Pulmonary artery endothelial cell (primary cell): ENCODE results near the gene ACP5. TPM values are rescaled to one million over a fixed set of nuclear protein-coding genes. Genes with fewer than 3 reads are reported as not detected.
A peak's percentile ranks its signal among the peaks of the same experiment; 100 is the strongest.
"Not testable (repeated sequence)": the region's sequence is repeated elsewhere in the genome, so short reads cannot be mapped to it uniquely, and the experiment has no call there.

Experiments
- DNase-seq: peaks from one replicate; pipeline ENCODE4 v3.0.0-alpha.2; 2011; ENCODE audit warnings: low read depth, low spot score
- total RNA-seq: library from RNA; depleted of rRNA; stranded (reverse); fragments of >200 nt; gene quantifications from 2 replicates; pipeline ENCODE4 v1.2.3, GENCODE V29; 2014

ACP5 gene
- 1.2 TPM in 1 of 2 replicates, not detected in the other for total RNA-seq

GRCh38 chr19:11577451-11578257 lies at the start of gene ACP5:
ACP5 (minus strand) TSS chr19:11577645; CDS start chr19:11577317, 328 bp downstream.
- no peak for DNase-seq

GRCh38 chr19:11626252-11626651 lies 48.8 kb upstream of the ACP5 start:
- no peak for DNase-seq

GRCh38 chr19:11624069-11624463 lies 46.6 kb upstream of the ACP5 start:
- DNase-seq: no peak

GRCh38 chr19:11622401-11622800 lies 45.0 kb upstream of the ACP5 start:
- DNase-seq: not testable (repeated sequence)

- DNase-seq: no peak
Measured at GRCh38 chr19:11620553-11620952, 43.1 kb upstream of the ACP5 start.

- DNase-seq: no peak
Measured at GRCh38 chr19:11617180-11618062, 40.0 kb upstream of the ACP5 start.

DNA sequence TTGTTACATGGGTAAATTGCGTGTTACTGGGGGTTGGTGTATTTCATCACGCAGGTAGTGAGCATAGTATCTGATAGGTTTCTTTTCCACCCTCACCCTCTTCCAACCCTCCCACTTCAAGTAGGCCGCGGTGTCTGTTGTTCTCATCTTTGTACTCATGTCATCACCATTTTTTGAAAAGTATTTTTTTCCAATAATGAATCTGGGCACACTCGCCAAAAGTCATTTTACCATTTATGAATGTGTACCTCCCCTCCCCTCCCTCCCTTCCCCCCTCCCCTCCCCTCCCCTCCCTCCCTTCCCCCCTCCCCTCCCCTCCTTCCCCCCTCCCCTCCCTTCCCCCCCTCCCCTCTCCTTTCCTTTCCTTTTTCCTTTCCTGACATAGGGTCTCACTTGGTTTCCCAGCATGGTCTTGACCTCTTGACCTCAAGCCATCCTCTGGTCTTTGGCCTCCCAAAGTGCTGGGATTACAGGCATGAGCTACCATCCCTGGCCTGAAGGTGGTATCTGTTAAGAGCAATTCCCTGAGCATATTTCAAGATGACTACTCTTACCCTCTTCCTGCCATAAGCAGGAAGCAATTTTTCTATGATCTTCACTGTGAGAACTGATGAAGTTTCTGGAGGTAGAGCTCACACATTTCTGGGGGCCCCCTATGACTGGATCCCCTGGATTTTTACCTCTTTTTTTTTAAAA lies 35.5 kb upstream of the ACP5 start:
- no peak for DNase-seq

DNA sequence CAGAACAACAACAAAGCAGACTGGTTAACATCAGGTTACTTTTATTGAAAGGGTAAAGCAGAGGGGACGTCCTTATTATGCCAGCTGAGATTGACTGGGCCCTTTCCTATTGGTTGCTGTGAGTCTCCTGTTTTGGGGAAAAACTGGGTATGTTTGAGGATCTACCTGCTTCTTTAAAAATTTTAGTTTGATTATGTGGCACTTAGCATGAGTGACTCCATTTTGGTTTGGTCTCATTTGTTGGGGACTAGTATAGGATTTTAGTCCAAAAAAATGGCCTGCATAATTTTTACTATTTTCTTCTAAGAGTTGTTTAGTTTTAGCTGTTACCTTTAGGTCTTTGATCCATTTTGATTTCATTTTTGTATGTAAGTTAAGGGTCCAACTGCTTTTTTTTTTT lies 34.3 kb upstream of the ACP5 start:
- no peak for DNase-seq

- DNase-seq: no peak
Measured at GRCh38 chr19:11606484-11606883, 29.0 kb upstream of the ACP5 start.

DNA sequence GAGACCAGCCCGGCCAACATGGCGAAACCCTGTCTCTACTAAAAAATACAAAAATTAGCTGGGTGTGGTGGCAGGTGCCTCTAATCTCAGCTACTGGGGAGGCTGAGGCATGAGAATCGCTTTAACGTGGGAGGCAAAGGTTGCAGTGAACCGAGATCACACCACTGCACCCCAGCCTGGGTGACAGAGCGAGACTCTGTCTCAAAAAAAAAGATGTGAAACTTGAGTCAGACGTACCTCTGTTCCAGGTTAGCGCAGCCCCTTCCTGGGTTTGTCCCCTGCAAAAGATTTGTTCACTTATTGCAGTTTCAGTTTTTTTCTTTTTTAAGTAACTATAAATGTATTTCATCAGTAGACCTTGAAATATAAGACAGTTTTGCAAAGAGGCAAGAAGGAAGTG lies 22.3 kb upstream of the ACP5 start:
- DNase-seq: not testable (repeated sequence)

GRCh38 chr19:11598746-11599145 lies 21.3 kb upstream of the ACP5 start:
- DNase-seq: no peak

- DNase-seq: no peak
Measured at GRCh38 chr19:11598103-11598483, 20.6 kb upstream of the ACP5 start.

DNA sequence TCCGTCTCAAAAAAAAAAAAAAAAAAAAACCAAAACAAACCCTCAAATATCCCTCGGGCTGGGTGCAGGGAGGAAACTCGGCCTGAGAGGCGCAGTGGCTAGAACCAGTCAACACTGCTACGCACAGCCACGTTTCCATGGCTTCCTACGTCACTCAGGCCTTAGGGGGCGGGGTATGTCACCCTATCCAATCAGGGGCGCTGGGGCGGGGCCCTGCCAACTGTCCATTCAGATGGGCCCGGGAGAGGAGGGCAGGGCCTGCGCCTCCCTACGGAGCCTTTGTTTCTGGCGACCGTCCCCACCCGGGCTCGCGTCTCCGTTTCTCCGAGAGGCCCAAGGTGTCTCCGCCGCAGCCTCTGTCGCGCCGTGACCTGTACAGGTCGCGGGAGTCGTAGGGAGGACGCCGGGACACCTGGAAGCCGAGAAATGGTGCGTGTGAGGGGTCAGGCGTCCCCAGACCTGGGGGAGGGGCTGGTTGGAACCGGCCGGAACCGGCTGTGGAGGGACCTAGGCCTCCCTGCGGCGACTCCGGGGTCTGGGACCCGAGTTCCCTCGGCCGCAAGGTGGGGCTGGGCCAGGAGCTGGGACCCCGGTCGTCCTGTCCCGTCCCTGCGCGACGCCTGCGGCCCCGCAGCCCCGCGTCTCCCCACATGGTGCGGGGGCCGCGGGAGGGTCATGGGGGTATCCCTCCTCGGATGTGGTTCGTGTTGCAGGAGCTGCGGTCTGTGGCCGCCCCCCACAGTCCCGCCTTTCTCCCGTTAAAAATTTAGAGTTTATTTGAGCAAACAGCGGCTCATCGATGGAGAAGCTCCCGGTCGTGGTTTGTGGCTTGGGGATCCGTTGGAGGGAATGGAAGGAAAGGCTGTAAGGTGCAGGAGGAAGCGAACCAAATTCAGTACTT lies 20.0 kb upstream of the ACP5 start, which contains the start of gene ZNF627:
ZNF627 (plus strand) TSS at position 282 of the 901 bp plus-strand sequence; CDS start at position 427, 145 bp downstream.
- DNase-seq: peak; percentile 96

- DNase-seq: no peak
Measured at GRCh38 chr19:11596156-11596555, 18.7 kb upstream of the ACP5 start.

GRCh38 chr19:11594084-11594483 lies 16.6 kb upstream of the ACP5 start:
- DNase-seq: no peak

- DNase-seq: no peak
Measured at GRCh38 chr19:11587975-11588631, 10.7 kb upstream of the ACP5 start.

- peak; percentile 20 for DNase-seq
Measured at GRCh38 chr19:11587302-11587974, 10.0 kb upstream of the ACP5 start.

DNA sequence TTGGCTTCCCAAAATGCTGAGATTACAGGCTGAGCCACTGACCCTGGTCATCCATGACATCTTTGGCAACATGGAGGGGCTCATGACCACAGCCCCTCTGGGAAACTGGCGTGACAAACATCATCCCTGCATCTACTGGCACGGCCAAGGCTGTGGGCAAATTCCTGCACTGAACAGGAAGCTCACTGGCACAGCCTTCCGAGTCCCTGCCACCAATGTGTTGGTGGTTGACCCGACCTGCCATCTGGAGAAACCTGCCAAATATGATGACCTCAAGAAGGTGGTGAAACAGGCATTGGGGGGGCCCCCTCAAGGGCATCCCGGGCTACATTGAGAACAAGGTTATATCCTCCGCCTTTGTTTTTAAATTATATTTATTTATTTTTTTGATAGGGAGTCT lies 8.9 kb upstream of the ACP5 start:
- DNase-seq: no peak

DNA sequence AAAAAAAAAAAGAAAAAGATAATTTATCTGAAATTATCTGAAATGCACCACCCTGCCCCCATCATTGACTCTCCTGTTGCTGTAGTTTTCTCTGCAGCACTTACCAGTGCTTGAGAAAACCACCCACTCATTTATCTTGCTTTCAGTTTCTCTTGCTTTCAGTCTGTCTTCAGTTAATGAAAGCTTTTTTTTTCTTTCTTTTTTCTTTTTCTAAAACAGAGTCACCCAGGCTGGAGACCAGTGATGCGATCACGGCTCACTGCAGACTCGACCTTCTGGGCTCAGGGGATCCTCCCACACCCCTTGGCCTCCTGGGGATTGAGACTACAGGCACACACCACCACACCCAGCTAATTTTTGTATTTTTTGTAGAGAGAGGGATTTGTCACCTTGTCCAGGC lies 4.3 kb upstream of the ACP5 start:
- no peak for DNase-seq

DNA sequence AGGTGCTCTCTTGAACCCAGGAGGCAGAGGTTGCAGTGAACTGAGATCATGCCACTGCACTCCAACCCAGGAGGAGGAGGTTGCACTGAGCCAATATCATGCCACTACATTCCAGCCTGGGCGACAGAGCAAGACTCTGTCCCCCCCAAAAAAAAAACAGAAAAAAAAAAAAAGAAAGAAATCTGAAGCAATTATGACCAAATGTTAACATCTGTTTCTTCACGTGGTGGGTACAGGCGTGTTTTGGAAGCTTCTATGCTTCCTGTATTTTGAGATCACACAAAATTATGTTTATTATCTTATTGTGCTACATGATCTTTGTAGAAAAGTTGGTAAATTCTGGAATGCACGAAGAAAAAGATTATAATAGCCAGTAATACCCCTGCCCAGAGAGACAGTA lies 2.7 kb upstream of the ACP5 start:
- no peak for DNase-seq
